22Rv1 (cell line): Measurements from ENCODE around the gene P4HB.

Experiments
- CTCF ChIP-seq: fragments of 450-650 bp; IDR thresholded peaks from 2 replicates; pipeline ENCODE4 v1.5.1; 2017; ENCODE audit warnings: mild to moderate bottlenecking
- ZFX ChIP-seq: fragments of 450-650 bp; IDR thresholded peaks from 2 replicates; pipeline ENCODE4 v1.6.1; 2017; ENCODE audit warnings: antibody characterized with exemption, borderline replicate concordance

GRCh38 chr17:81909231-81909630, 48.9 kb upstream of the P4HB start:
- no peak for TF ChIP-seq CTCF
- no peak for TF ChIP-seq ZFX
